ENCODE measurements around the gene AUTS2.
A peak's percentile ranks its signal among the peaks of the same experiment; 100 is the strongest.

The AUTS2 gene

DNA sequence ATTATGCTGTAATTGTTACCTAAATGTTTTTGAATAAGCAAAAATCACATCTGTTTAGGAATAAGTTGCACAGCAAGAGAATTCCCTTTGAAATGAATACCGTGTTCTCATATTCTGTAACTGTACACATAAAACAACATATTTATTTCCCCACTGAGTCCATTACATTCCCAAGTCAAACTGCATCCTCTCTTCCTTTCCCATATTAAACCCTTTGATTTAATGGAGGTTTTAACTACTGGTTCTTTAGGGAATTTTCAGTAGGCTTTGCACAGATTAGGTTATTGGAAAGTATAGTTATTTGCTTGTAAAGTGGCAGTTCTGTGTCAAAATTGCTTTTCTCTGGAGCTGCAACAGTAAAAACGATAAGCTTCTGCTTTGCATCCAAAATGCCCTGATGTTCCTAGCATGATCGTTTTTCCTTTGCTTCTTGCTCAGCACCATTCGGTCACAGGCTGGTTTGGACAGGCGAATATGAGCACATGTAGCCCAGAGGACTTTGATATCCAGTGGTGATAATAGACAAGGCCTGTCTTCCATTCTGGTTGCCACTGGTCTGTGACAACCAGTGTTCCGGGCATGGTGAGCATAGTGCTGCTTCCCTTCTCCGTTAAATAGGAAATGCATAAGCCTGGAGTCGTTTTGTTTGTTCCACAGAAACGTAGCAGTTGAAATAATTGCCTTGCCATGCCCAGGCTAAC, 696.1 kb downstream of the AUTS2 start:
- H3K4me1 ChIP-seq (ENCODE audit: control insufficient read depth, low read depth, low read length), result no peaks in the 10 kb centered on the region
- no peaks in the 10 kb centered on the region for H3K36me3 ChIP-seq (ENCODE audit: control insufficient read depth, insufficient read depth, low read length)
- WGBS (ENCODE audit: extremely low coverage, insufficient coverage, low lambda C conversion rate), result no CpG with 5 or more reads among the region's 9 CpGs
- H3K27me3 ChIP-seq (ENCODE audit: insufficient read depth, low read length, poor library complexity), result no peaks in the 10 kb centered on the region
- H3K79me2 ChIP-seq (ENCODE audit: control insufficient read depth, insufficient read depth, low read length), result no peaks in the 10 kb centered on the region
- no peak overlapping the region for H3K9ac ChIP-seq (ENCODE audit: low read length)
- H3K4me3 ChIP-seq (ENCODE audit: low read length), result no peak overlapping the region
- no peak overlapping the region for H2BK5ac ChIP-seq (ENCODE audit: low read length)
- H3K18ac ChIP-seq (ENCODE audit: low read length), result no peak overlapping the region
- no peak overlapping the region for H3K56ac ChIP-seq (ENCODE audit: low read length)
- no peaks in the 10 kb centered on the region for H3K79me1 ChIP-seq (ENCODE audit: low read length)
- no peak overlapping the region for H2AK5ac ChIP-seq (ENCODE audit: low read length)
- no peak overlapping the region for H3K4ac ChIP-seq (ENCODE audit: low read depth, low read length)
- no peak overlapping the region for H3K4me2 ChIP-seq (ENCODE audit: low read length)
- no peak overlapping the region for H2BK15ac ChIP-seq (replicated peaks; ENCODE audit: low read depth)
- H3K27ac ChIP-seq (ENCODE audit: low read depth, low read length), result no peak overlapping the region
- no peak overlapping the region for H3K23ac ChIP-seq (ENCODE audit: low read length)
- H2BK120ac ChIP-seq (ENCODE audit: low read depth, low read length), result no peak overlapping the region
- H4K5ac ChIP-seq (ENCODE audit: low read length), result no peak overlapping the region
- no peak for DNase-seq
- no peak overlapping the region for H4K8ac ChIP-seq (ENCODE audit: low read depth, low read length)

DNA sequence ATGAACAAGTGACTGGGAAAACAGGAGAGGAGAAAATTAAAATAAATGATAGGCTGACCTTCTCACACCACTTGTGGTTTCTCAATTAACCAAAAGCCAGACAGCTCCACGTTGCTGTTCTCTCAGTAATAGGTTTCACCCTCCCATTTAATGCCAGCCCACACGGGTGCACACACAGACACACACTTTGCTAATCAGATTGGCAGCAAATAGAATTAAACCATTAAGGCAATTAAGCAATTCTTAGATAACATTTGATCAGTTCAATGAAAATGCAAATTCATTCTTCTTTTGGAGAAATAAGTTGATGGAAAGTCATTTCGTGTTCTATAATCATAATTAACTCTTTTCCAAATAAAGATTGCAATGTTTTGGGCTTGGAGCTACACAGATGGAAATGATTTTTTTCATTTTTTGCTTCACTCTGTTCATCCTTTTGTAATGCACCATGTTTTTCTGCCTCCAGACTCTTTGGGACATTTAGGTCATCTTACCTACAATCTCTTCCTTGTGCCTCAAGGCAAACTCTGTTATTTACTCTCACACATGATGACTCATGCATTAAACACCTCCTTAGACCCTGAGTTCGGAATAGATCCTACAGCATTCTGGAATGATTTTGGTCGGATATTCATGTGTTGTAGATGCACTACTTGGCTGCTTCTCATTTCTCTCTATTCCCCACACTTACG, 700.7 kb downstream of the AUTS2 start:
- Histone ChIP-seq H3K4me1 (ENCODE audit: control insufficient read depth, low read depth, low read length) (no peaks in the 10 kb centered on the region), H3K18ac (ENCODE audit: low read length) (no peak overlapping the region)

DNA sequence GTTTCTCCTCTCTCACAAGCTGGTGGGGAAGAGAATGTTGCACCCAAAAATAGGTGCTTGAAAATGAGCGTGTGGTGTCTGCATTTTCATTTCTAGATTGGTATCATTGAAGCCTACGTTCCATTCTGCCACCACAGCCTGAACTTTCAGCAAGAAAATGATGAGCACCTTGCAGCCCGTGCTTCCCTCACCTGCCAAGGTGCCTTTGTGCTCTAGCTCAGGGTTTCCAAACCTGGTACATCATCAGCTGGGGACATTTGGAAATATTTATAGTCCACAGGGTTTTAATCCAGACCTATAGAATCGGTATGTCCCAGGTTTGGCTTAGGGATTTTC, 701.2 kb downstream of the AUTS2 start:
- H2BK120ac ChIP-seq (ENCODE audit: low read depth, low read length), result no peak overlapping the region
- no peaks in the 10 kb centered on the region for H3K79me1 ChIP-seq (ENCODE audit: low read length)
- no peak overlapping the region for H2BK5ac ChIP-seq (ENCODE audit: low read length)
- no peak overlapping the region for H2BK15ac ChIP-seq (replicated peaks; ENCODE audit: low read depth)
- no peak overlapping the region for H2AK5ac ChIP-seq (ENCODE audit: low read length)
- no CpG with 5 or more reads among the region's 4 CpGs for WGBS (ENCODE audit: extremely low coverage, insufficient coverage, low lambda C conversion rate)
- no peak overlapping the region for H3K4me2 ChIP-seq (ENCODE audit: low read length)
- H3K79me2 ChIP-seq (ENCODE audit: control insufficient read depth, insufficient read depth, low read length), result no peaks in the 10 kb centered on the region
- H3K18ac ChIP-seq (ENCODE audit: low read length), result no peak overlapping the region
- no peak overlapping the region for H3K9ac ChIP-seq (ENCODE audit: low read length)
- H3K56ac ChIP-seq (ENCODE audit: low read length), result no peak overlapping the region
- H3K4ac ChIP-seq (ENCODE audit: low read depth, low read length), result no peak overlapping the region
- H3K4me3 ChIP-seq (ENCODE audit: low read length), result no peak overlapping the region
- DNase-seq, result no peak
- H3K36me3 ChIP-seq (ENCODE audit: control insufficient read depth, insufficient read depth, low read length), result no peaks in the 10 kb centered on the region
- H3K27ac ChIP-seq (ENCODE audit: low read depth, low read length), result no peak overlapping the region
- H3K27me3 ChIP-seq (ENCODE audit: insufficient read depth, low read length, poor library complexity), result no peaks in the 10 kb centered on the region
- H4K8ac ChIP-seq (ENCODE audit: low read depth, low read length), result no peak overlapping the region
- H3K4me1 ChIP-seq (ENCODE audit: control insufficient read depth, low read depth, low read length), result no peaks in the 10 kb centered on the region
- H4K5ac ChIP-seq (ENCODE audit: low read length), result no peak overlapping the region
- no peak overlapping the region for H3K23ac ChIP-seq (ENCODE audit: low read length)

More for the DNA sequence above, 700.7 kb downstream of the AUTS2 start:
- DNase-seq, result peak; percentile 21
- no peak overlapping the region for H3K4me3 ChIP-seq (ENCODE audit: low read length)
- H2AK5ac ChIP-seq (ENCODE audit: low read length), result no peak overlapping the region
- H3K36me3 ChIP-seq (ENCODE audit: control insufficient read depth, insufficient read depth, low read length), result no peaks in the 10 kb centered on the region
- H3K79me1 ChIP-seq (ENCODE audit: low read length), result no peaks in the 10 kb centered on the region
- no peak overlapping the region for H3K4ac ChIP-seq (ENCODE audit: low read depth, low read length)
- no CpG with 5 or more reads among the region's 6 CpGs for WGBS (ENCODE audit: extremely low coverage, insufficient coverage, low lambda C conversion rate)
- H3K27ac ChIP-seq (ENCODE audit: low read depth, low read length), result no peak overlapping the region
- H4K5ac ChIP-seq (ENCODE audit: low read length), result no peak overlapping the region
- H4K8ac ChIP-seq (ENCODE audit: low read depth, low read length), result no peak overlapping the region
- no peak overlapping the region for H2BK15ac ChIP-seq (replicated peaks; ENCODE audit: low read depth)
- H3K27me3 ChIP-seq (ENCODE audit: insufficient read depth, low read length, poor library complexity), result no peaks in the 10 kb centered on the region
- no peak overlapping the region for H3K4me2 ChIP-seq (ENCODE audit: low read length)
- H2BK120ac ChIP-seq (ENCODE audit: low read depth, low read length), result no peak overlapping the region
- H2BK5ac ChIP-seq (ENCODE audit: low read length), result no peak overlapping the region
- H3K79me2 ChIP-seq (ENCODE audit: control insufficient read depth, insufficient read depth, low read length), result no peaks in the 10 kb centered on the region
- H3K56ac ChIP-seq (ENCODE audit: low read length), result no peak overlapping the region
- H3K23ac ChIP-seq (ENCODE audit: low read length), result no peak overlapping the region
- no peak overlapping the region for H3K9ac ChIP-seq (ENCODE audit: low read length)

DNA sequence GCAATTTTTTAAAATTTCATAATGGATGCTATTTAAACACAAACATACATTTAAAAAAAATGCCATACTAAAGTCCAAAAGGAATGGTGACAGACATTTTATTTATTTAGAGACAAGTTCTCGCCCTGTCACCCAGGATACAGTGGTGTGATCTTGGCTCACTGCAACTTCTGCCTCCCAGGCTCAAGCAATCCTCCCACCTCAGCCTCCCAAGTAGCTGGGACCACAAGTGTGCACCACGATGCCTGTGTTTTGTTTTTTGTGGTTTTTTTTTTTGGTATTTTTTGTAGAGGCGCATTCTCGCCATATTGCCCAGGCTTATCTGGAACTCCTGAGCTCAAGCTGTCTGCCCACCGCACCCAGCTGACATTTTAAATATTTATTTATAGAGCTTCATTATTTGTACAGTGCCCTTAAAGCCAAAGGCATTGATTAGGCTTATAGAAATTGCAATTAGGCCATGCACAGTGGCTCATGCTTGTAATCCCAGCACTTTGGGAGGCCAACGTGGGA, 703.5 kb downstream of the AUTS2 start:
- H3K79me1 ChIP-seq (ENCODE audit: low read length), result no peaks in the 10 kb centered on the region
- no peak for DNase-seq
- WGBS (ENCODE audit: extremely low coverage, insufficient coverage, low lambda C conversion rate), result no CpG with 5 or more reads among the region's 6 CpGs

DNA sequence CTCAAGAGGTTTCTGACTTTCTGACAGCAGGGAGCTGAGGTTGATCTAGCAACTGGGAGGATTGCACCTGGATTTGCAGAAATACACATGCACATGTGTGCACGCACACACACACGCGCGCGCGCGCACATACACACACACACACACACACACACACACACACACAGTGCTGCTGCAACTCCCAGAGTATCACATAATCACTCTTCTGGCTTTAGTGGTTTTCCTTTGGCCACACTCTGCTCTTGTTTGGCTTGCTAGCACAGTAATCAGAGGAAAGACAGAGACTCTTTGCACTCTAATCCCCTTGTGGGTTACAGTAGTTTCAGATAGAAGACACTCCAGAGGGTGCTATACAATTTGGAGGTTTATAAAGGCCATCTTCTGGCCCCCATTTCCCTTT, 705.0 kb downstream of the AUTS2 start:
- no peak overlapping the region for H2AK5ac ChIP-seq (ENCODE audit: low read length)
- no peaks in the 10 kb centered on the region for H3K36me3 ChIP-seq (ENCODE audit: control insufficient read depth, insufficient read depth, low read length)
- H3K9ac ChIP-seq (ENCODE audit: low read length), result no peak overlapping the region
- no CpG with 5 or more reads among the region's 7 CpGs for WGBS (ENCODE audit: extremely low coverage, insufficient coverage, low lambda C conversion rate)
- no peak overlapping the region for H3K56ac ChIP-seq (ENCODE audit: low read length)
- H4K8ac ChIP-seq (ENCODE audit: low read depth, low read length), result no peak overlapping the region
- no peak overlapping the region for H2BK120ac ChIP-seq (ENCODE audit: low read depth, low read length)
- no peak for DNase-seq
- no peak overlapping the region for H3K18ac ChIP-seq (ENCODE audit: low read length)
- H2BK5ac ChIP-seq (ENCODE audit: low read length), result no peak overlapping the region
- no peak overlapping the region for H3K4ac ChIP-seq (ENCODE audit: low read depth, low read length)
- H3K27me3 ChIP-seq (ENCODE audit: insufficient read depth, low read length, poor library complexity), result no peaks in the 10 kb centered on the region
- H3K27ac ChIP-seq (ENCODE audit: low read depth, low read length), result no peak overlapping the region
- H3K23ac ChIP-seq (ENCODE audit: low read length), result no peak overlapping the region
- H2BK15ac ChIP-seq (replicated peaks; ENCODE audit: low read depth), result no peak overlapping the region
- H3K4me2 ChIP-seq (ENCODE audit: low read length), result no peak overlapping the region
- no peak overlapping the region for H4K5ac ChIP-seq (ENCODE audit: low read length)
- H3K4me3 ChIP-seq (ENCODE audit: low read length), result no peak overlapping the region
- no peaks in the 10 kb centered on the region for H3K79me2 ChIP-seq (ENCODE audit: control insufficient read depth, insufficient read depth, low read length)
- H3K79me1 ChIP-seq (ENCODE audit: low read length), result no peaks in the 10 kb centered on the region
- H3K4me1 ChIP-seq (ENCODE audit: control insufficient read depth, low read depth, low read length), result no peaks in the 10 kb centered on the region

More for the DNA sequence above, 703.5 kb downstream of the AUTS2 start:
- no peak overlapping the region for H3K4me2 ChIP-seq (ENCODE audit: low read length)
- H3K27me3 ChIP-seq (ENCODE audit: insufficient read depth, low read length, poor library complexity), result no peaks in the 10 kb centered on the region
- H4K5ac ChIP-seq (ENCODE audit: low read length), result no peak overlapping the region
- no peak overlapping the region for H3K56ac ChIP-seq (ENCODE audit: low read length)
- no peak overlapping the region for H2AK5ac ChIP-seq (ENCODE audit: low read length)
- H2BK5ac ChIP-seq (ENCODE audit: low read length), result no peak overlapping the region
- no peak overlapping the region for H4K8ac ChIP-seq (ENCODE audit: low read depth, low read length)
- no peak overlapping the region for H3K4me3 ChIP-seq (ENCODE audit: low read length)
- no peak overlapping the region for H3K27ac ChIP-seq (ENCODE audit: low read depth, low read length)
- H3K4ac ChIP-seq (ENCODE audit: low read depth, low read length), result no peak overlapping the region
- H3K9ac ChIP-seq (ENCODE audit: low read length), result no peak overlapping the region
- no peaks in the 10 kb centered on the region for H3K36me3 ChIP-seq (ENCODE audit: control insufficient read depth, insufficient read depth, low read length)
- H2BK15ac ChIP-seq (replicated peaks; ENCODE audit: low read depth), result no peak overlapping the region
- H3K4me1 ChIP-seq (ENCODE audit: control insufficient read depth, low read depth, low read length), result no peaks in the 10 kb centered on the region
- H2BK120ac ChIP-seq (ENCODE audit: low read depth, low read length), result no peak overlapping the region
- no peak overlapping the region for H3K18ac ChIP-seq (ENCODE audit: low read length)
- H3K23ac ChIP-seq (ENCODE audit: low read length), result no peak overlapping the region
- H3K79me2 ChIP-seq (ENCODE audit: control insufficient read depth, insufficient read depth, low read length), result no peaks in the 10 kb centered on the region

Data from mesendoderm (in vitro differentiated cells).